MCF 10A (cell line): ENCODE results near the gene KLF13. TPM values are rescaled to one million over a fixed set of nuclear protein-coding genes. Genes with fewer than 3 reads are reported as not detected.

Experiments used
- BruUV-seq: library from RNA; stranded (reverse); fragments of 400-500 nt; replicated peaks from 2 replicates; lab custom pipeline; 2021; lab: Mats Ljungman, UMichigan
- CTCF ChIA-PET: fragments of 300-600 bp; sonication (Branson Sonifier 250); formaldehyde crosslinking; extraction: SDS; loops from one replicate; lab custom pipeline; 2021; ENCODE audit warnings: antibody characterized with exemption, inconsistent platforms; lab: Yijun Ruan, JAX
- POLR2A ChIA-PET: fragments of 300-600, 350-650 bp; sonication (Branson Sonifier 250); formaldehyde crosslinking; extraction: SDS; loops from one replicate; lab custom pipeline; 2020; ENCODE audit warnings: antibody characterized with exemption, inconsistent platforms; lab: Yijun Ruan, JAX
- DNase-seq: peaks from one replicate; pipeline ENCODE4 v3.0.0-alpha.2; 2018; ENCODE audit not compliant: unreplicated experiment
- H3K27ac Mint-ChIP-seq: one replicate; pipeline ENCODE4 v1.8.0; 2022; ENCODE audit warnings: mild to moderate bottlenecking, low read depth, mixed read lengths; ENCODE audit not compliant: unreplicated experiment
- H3K27me3 Mint-ChIP-seq: one replicate; pipeline ENCODE4 v1.8.0; 2022; ENCODE audit warnings: mixed read lengths; ENCODE audit not compliant: insufficient read depth, unreplicated experiment
- H3K36me3 Mint-ChIP-seq: one replicate; pipeline ENCODE4 v1.8.0; 2022; ENCODE audit warnings: mild to moderate bottlenecking, moderate library complexity, mixed read lengths; ENCODE audit not compliant: insufficient read depth, unreplicated experiment
- H3K4me1 Mint-ChIP-seq: one replicate; pipeline ENCODE4 v1.8.0; 2022; ENCODE audit warnings: mixed read lengths; ENCODE audit not compliant: insufficient read depth, unreplicated experiment
- H3K4me3 Mint-ChIP-seq: one replicate; pipeline ENCODE4 v1.8.0; 2022; ENCODE audit warnings: mild to moderate bottlenecking, moderate library complexity, mixed read lengths; ENCODE audit not compliant: unreplicated experiment
- H3K9me3 Mint-ChIP-seq: one replicate; pipeline ENCODE4 v1.8.0; 2022; ENCODE audit warnings: mixed read lengths; ENCODE audit not compliant: unreplicated experiment
- intact Hi-C: fragments of 100-400 bp; cut with micrococcal nuclease; formaldehyde crosslinking; loops from 2 replicates; pipeline ENCODE4 v1.14.1; 2022
- total RNA-seq: library from RNA; stranded (reverse); gene quantifications from 2 replicates; pipeline ENCODE4 v1.2.3, GENCODE V29; 2022
- TF ChIP-seq, protein P1 (sequence below): fragments of 200-600 bp; IDR thresholded peaks from one replicate; pipeline ENCODE4 v1.8.0; 2022; ENCODE audit warnings: antibody characterized with exemption, mild to moderate bottlenecking; ENCODE audit not compliant: unreplicated experiment

KLF13 gene
- total RNA-seq, 1 experiment from 2014 or later: 83.1 TPM

DNA sequence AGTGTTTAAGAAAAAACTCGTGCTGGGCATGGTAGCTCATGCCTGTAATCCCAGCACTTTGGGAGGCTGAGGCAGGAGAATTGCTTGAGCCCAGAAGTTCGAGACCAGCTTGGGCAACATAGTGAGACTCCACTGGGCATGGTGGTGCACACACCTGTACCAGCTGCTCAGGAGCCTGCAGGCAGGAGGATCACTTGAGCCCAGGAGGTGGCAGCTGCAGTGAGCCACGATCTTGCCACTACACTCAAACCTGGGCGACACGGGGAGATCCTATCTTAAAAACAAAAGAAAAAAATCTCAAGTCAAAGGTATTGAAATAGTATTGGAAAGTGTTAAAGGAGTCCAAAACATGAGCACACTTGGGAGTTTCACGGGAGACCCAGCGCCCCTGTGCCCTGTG lies 14.0 kb downstream of the KLF13 start:
- no peak for DNase-seq
- H3K27me3 Mint-ChIP-seq: no peaks in the 10 kb centered on the region
- TF ChIP-seq, protein P1, sequence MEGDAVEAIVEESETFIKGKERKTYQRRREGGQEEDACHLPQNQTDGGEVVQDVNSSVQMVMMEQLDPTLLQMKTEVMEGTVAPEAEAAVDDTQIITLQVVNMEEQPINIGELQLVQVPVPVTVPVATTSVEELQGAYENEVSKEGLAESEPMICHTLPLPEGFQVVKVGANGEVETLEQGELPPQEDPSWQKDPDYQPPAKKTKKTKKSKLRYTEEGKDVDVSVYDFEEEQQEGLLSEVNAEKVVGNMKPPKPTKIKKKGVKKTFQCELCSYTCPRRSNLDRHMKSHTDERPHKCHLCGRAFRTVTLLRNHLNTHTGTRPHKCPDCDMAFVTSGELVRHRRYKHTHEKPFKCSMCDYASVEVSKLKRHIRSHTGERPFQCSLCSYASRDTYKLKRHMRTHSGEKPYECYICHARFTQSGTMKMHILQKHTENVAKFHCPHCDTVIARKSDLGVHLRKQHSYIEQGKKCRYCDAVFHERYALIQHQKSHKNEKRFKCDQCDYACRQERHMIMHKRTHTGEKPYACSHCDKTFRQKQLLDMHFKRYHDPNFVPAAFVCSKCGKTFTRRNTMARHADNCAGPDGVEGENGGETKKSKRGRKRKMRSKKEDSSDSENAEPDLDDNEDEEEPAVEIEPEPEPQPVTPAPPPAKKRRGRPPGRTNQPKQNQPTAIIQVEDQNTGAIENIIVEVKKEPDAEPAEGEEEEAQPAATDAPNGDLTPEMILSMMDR: no peak
- POLR2A ChIA-PET: no interaction called here
- intact Hi-C loops: no loop called here
- H3K36me3 Mint-ChIP-seq: peaks cover 18% of the 10 kb centered on the region
- CTCF ChIA-PET: interaction anchor here (0.6 to 0.9 kb wide), 2 partner anchors 26 to 335 kb away, joined by 3 to 4 read pairs; no protein-coding TSS in a partner anchor
- H3K4me3 Mint-ChIP-seq: no peak overlapping the region
- H3K27ac Mint-ChIP-seq: no peak overlapping the region
- H3K4me1 Mint-ChIP-seq: peaks cover 39% of the 10 kb centered on the region
- BruUV-seq: no TSS peak
- H3K9me3 Mint-ChIP-seq: no peaks in the 10 kb centered on the region

DNA sequence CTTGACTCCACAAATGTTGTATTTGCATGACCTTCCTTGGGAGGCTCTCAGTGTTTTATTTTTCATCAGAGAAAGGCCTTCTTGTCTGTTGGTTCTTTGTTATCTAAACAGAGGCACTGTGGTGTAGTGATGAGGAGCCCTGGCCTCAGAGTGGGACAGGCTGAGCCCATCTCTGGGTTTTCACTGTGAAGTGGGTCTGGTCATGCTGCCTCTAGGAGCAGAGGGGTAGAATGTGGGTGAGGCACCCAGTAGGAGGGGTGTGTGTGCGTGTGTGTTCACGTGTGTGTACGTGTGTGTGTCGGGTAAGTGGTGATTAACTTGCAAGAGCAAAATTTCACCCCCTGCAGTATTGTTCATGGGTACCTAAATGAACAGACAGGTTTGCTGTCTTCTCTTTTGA lies 14.4 kb downstream of the KLF13 start:
- no peak for DNase-seq
- Mint-ChIP-seq H3K4me3 (no peak overlapping the region), H3K9me3 (no peaks in the 10 kb centered on the region), H3K27me3 (no peaks in the 10 kb centered on the region), H3K27ac (no peak overlapping the region), H3K4me1 (peaks cover 39% of the 10 kb centered on the region), H3K36me3 (peaks cover 18% of the 10 kb centered on the region)
- BruUV-seq: no TSS peak
- CTCF ChIA-PET: interaction anchor here (0.9 kb wide), 1 partner anchor 25 kb away, joined by 4 read pairs; no protein-coding TSS in a partner anchor
- intact Hi-C loops: no loop called here
- POLR2A ChIA-PET: no interaction called here
- TF ChIP-seq, protein P1: no peak

DNA sequence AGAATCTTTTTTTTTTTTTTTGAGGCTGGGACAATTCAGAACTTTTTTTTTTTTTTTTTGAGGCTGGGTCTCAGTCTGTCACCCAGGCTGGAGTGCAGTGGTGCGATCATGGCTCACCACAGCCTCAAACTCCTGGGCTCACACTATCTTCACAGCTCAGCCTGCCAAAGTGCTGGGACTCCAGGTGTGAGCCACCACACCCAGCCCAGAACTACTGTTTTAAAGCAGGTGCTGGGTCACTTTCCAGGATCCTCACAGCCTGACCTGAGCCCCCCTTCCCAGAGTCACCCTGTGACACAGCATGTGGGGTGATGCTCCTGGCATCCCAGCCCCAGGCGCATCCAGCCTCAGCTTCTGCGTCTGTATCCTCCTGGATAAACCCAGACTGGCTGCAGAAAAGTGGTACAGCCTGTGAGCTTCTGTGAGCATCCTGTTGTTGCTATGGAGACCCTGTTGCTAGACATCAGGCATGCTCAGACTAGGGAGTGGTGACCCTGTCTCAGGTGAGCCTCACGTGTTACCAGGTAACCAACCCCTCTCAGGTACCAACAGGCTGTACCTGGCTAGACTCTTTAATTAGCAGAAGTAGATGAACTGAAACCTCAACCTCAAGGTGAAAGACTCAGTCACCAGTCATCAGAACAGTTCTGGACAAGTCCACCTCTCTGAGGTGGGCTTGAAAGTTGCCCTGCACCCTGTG lies 15.0 kb downstream of the KLF13 start:
- Mint-ChIP-seq H3K4me1 (peaks cover 39% of the 10 kb centered on the region), H3K4me3 (no peak overlapping the region), H3K27me3 (no peaks in the 10 kb centered on the region), H3K27ac (no peak overlapping the region), H3K36me3 (peaks cover 18% of the 10 kb centered on the region), H3K9me3 (no peaks in the 10 kb centered on the region)
- TF ChIP-seq, protein P1: no peak
- ChIA-PET CTCF (no interaction called here), POLR2A (no interaction called here)
- DNase-seq: no peak
- intact Hi-C loops: no loop called here
- BruUV-seq: no TSS peak

DNA sequence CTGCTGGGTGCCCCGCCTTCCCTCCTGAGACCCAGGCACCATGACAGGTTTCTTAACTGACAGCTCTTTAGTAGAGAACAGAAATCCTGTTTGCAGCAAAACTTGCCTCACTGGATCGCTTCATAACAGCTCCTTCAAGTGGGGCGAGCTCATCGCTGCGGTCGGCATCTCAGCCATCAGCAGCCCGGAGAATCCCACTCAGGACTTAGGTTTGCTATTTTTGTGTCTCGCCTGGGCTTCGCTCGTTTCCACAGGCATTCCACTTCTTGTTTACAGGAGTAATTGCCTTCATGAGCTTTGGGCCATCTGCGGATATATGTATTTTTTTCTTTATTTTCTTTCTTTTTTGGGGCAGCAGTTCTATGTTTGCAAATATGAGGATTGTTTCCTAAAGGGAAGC lies 15.7 kb downstream of the KLF13 start:
- peaks cover 35% of the 10 kb centered on the region for H3K4me1 Mint-ChIP-seq

More for the DNA sequence above, 15.7 kb downstream of the KLF13 start:
- H3K4me3 Mint-ChIP-seq: no peak overlapping the region
- intact Hi-C loops: no loop called here
- H3K36me3 Mint-ChIP-seq: peaks cover 18% of the 10 kb centered on the region
- no peaks in the 10 kb centered on the region for H3K9me3 Mint-ChIP-seq
- BruUV-seq: no TSS peak
- TF ChIP-seq, protein P1: no peak
- CTCF ChIA-PET: interaction anchor here (0.7 kb wide), 1 partner anchor 148 kb away, joined by 3 read pairs; no protein-coding TSS in a partner anchor
- POLR2A ChIA-PET: no interaction called here
- no peak overlapping the region for H3K27ac Mint-ChIP-seq
- no peaks in the 10 kb centered on the region for H3K27me3 Mint-ChIP-seq
- DNase-seq: no peak
